ENCODE results near the gene PSG3.
"Not testable (repeated sequence)": the region's sequence is repeated elsewhere in the genome, so short reads cannot be mapped to it uniquely, and the experiment has no call there.

The PSG3 gene

DNA sequence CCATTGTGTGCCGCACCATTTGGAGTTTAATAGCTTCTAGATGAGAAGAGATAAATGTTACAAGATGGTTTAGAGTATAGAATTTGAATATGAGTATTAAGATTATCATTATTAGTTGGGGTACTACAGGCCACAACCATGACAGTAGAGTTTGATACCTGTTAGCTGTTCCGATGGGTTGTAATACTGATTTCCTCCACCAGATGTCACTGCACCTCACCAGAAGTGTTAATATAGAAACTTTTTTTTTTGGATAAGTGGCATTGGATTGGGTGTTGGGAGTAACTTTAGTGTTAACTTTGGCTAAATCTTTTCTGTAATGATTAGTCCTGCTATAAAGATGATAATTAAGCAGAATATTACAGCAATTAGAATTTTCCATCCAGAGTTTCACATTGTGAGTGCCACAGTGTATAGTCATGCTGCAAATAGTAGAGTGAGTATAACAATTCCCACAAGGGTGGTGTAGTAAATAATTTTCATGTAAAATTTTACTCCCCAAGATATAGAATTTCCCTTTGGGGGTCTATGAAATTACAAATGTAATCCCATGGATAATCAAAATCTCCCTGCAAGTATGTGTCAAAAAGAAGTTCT is 56.3 kb downstream of the PSG3 start:
- TF ChIP-seq, protein P1, sequence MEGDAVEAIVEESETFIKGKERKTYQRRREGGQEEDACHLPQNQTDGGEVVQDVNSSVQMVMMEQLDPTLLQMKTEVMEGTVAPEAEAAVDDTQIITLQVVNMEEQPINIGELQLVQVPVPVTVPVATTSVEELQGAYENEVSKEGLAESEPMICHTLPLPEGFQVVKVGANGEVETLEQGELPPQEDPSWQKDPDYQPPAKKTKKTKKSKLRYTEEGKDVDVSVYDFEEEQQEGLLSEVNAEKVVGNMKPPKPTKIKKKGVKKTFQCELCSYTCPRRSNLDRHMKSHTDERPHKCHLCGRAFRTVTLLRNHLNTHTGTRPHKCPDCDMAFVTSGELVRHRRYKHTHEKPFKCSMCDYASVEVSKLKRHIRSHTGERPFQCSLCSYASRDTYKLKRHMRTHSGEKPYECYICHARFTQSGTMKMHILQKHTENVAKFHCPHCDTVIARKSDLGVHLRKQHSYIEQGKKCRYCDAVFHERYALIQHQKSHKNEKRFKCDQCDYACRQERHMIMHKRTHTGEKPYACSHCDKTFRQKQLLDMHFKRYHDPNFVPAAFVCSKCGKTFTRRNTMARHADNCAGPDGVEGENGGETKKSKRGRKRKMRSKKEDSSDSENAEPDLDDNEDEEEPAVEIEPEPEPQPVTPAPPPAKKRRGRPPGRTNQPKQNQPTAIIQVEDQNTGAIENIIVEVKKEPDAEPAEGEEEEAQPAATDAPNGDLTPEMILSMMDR (IDR thresholded peaks at IDR 0.05; ENCODE audit: low read depth, low read length, missing control alignments), result peak; percentile 64
- H3K4me3 ChIP-seq (replicated peaks; ENCODE audit: low read depth, low read length), result no peak overlapping the region
- DNase-seq (ENCODE audit: extremely low read depth, low read depth), result peak; percentile 21

DNA sequence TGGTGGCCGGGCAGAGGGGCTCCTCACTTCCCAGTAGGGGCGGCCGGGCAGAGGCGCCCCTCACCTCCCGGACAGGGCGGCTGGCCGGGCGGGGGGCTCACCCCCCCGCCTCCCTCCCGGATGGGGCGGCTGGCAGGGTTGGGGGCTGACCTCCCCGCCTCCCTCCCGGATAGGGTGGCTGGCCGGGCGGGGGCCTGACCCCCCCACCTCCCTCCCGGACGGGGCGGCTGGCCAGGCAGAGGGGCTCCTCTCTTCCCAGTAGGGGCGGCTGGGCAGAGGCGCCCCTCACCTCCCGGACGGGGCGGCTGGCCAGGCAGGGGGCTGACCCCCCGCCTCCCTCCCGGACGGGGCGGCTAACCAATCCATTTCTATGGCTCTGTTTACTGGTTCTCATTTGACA is 64.0 kb downstream of the PSG3 start:
- not testable (repeated sequence) for DNase-seq (ENCODE audit: extremely low read depth, low read depth); H3K4me3 ChIP-seq (replicated peaks; ENCODE audit: low read depth, low read length)

DNA sequence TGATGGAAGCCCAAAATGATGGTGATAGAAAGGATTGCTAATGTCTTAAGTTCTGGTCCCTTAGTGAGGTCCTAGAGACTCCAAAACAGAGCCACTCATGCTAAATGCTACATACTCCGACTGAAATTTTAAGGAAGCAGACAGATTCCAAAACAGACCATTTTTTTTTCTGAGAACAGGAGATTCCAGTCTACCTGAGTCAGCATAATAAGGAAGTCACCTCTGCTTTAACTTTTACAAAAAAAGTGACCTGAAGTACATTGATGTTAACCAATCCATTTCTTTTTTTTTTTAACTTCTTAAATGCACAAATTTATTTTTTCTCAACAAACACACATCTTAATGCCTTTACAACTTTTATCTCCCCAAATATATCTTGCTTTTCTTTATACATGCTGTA is 65.7 kb downstream of the PSG3 start:
- H3K4me3 ChIP-seq (replicated peaks; ENCODE audit: low read depth, low read length); DNase-seq (ENCODE audit: extremely low read depth, low read depth): not testable (repeated sequence)
